IPS-NIHi7 (cell line): ENCODE measurements around the gene CASP9.

Experiments
- DNase-seq: peaks from one replicate; pipeline ENCODE4 v3.0.0; 2012; ENCODE audit warnings: mixed read lengths; ENCODE audit errors: extremely low spot score

Gene CASP9

DNA sequence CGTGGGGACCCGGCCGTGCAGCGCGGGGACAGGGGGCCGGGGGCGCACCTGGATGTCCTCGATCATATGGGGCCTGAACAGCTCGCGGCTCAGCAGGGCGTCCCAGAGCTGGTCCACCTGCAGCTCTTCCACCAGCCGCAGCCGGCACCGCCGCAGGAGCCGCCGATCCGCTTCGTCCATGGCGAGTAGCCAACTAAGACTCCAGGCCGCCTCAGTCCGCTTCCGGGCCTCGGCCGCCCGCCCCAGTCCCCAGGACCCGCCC, at the start of gene CASP9:
Gene CASP9, minus strand, starts transcription at position 195 of the 262 bp plus-strand sequence. Its CDS starts 15 bp downstream, at position 180.
- no peak for DNase-seq

GRCh38 chr1:15573477-15573876, 49.5 kb upstream of the CASP9 start:
- no peak for DNase-seq

DNA sequence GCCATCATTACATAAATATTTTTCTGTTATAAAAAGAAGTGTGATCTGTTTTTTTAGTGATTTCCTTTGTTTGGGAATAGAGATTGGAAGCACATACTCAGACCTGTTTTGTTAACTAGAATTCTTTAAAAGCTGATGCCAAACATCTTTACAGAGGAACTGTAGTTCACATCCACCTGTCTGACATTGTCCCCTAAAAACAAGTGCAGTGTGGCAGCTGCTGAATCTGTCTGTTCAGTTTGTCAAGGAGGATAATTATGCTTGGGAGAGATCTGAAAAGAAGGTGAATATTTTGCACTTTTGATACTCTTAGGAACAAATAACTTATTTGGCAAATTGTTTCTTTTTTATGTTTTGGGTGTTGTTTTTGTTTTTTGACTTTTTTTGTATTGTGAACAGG, 47.3 kb upstream of the CASP9 start:
- DNase-seq = no peak

- no peak for DNase-seq
Measured at GRCh38 chr1:15570861-15571260, 46.8 kb upstream of the CASP9 start.

GRCh38 chr1:15568387-15569073, 44.5 kb upstream of the CASP9 start:
- DNase-seq = no peak

GRCh38 chr1:15559189-15559810, 35.3 kb upstream of the CASP9 start:
- no peak for DNase-seq

DNA sequence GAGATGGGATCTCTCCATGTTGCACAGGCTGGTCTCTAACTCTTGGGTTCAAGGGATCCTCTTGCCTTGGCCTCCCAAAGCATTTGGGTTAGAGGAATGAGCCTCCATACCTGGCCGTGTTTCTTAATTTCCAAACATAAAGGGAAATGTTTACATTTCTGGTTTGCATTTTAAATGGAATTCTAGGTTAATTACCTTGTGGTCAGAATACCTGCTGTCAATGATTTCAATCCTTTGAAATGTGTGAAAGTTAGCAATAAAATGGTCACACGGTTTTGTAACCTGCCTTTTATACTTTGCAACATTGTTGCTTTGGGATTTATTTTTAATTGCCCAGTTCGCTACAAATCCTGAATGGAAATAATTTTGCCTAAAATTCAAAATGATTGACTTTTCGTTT, 34.5 kb upstream of the CASP9 start:
- no peak for DNase-seq

GRCh38 chr1:15557594-15557993, 33.6 kb upstream of the CASP9 start:
- no peak for DNase-seq

- no peak for DNase-seq
Measured at GRCh38 chr1:15557008-15557407, 33.0 kb upstream of the CASP9 start.

- DNase-seq = no peak
Measured at GRCh38 chr1:15550573-15550972, 26.6 kb upstream of the CASP9 start.

GRCh38 chr1:15546641-15547040, 22.6 kb upstream of the CASP9 start:
- no peak for DNase-seq

GRCh38 chr1:15543589-15544568, 19.9 kb upstream of the CASP9 start:
- DNase-seq = no peak

DNA sequence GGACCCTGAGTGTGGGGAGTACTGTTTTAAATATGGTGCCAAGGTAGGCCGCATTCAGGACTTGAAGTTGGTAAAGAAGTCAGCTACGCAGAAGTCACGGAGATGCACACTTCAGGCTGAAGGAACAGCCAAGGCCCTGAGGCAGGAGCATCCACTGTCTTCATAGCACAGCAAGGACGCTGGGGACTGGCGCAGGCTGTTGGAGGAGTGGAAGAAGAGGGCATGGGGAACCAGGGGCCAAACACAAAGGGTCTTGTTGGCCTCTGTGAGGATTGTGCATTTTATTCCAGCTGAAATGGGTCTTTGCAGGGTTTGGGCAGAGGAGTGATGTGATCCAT, 19.2 kb upstream of the CASP9 start:
- no peak for DNase-seq

DNA sequence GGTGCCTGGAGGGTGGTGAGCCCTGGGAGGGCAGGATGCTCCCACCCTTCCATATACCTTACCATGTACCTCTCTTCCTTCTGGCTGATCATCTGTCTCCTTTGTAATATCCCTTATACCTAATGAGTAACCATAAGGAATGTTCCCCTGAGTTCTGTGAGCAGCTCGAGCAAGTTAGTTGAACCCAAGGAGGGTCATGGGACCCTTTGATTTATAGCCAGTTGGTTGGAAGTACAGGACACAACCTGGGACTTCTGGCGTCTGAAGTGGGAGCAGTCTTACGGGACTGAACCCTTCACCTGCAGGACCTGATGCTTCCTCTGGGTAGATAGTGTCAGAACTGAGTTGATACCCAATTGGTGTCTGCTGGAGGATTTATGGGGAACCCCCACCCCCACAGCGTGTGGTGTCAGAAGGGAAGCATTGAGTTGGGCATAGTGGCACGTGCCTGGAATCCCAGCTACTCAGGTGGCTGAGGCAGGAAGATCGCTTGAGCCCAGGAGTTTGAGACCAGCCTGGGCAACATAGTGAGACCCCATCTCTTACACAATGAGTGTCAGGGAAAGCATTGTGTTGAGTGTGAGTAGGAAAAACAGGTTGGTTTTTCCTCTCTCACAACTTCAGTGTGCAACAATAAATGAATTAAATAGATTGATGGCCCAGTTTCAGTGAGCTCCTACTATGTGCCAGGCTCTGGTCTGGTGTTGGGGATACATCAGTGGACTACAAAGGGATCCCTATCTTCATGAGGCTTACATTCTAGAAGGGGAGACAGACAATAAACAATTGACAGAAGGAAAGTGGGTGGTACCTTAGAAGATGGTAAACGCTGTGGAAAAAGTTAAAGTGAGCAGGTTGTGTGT, 18.6 kb upstream of the CASP9 start:
- DNase-seq = no peak

DNA sequence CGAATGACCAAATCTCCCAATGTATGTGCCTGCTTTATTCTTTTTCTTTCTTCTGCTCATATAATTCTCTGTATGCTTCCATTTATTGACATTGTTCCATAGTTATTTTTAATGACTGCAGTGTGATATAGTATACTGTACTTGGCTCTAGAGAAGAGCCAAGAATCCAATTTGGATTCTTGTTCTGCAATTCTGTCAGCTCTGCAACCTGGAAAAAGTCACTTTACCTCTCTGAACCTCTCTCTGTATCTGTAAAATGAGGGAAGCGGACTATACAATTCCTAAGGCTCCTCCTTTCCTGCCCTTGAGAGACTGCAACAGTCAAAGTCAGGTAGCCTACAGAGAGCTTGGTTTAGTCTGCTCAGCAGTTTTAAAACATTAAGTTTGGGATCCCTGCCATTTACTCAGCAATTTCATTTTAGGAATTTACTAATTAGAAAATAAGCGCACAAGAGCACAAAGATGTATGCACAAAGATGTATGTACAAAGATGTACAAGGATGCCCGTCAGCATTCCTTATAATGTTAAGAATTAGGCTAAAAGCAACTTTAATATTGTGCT, 17.3 kb upstream of the CASP9 start:
- DNase-seq = no peak

DNA sequence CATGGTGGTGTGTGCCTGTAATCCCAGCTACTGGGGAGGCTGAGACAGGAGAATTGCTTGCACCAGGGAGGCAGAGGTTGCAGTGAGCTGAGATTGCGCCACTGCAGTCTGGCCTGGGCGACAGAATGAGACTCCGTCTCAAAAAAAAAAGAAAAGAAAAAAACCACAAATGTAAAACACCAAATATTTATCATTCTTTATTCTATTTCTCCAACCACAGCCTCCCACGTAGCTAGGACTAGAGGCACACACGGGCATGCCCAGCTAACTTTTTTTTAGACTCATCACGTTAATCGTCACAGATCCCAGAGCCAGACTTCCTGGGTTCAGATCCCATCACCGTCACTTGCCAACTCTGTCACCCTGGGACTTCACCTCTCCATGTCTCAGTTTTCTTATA, 16.2 kb upstream of the CASP9 start:
- DNase-seq = no peak

- DNase-seq = no peak
Measured at GRCh38 chr1:15538771-15539170, 14.8 kb upstream of the CASP9 start.

DNA sequence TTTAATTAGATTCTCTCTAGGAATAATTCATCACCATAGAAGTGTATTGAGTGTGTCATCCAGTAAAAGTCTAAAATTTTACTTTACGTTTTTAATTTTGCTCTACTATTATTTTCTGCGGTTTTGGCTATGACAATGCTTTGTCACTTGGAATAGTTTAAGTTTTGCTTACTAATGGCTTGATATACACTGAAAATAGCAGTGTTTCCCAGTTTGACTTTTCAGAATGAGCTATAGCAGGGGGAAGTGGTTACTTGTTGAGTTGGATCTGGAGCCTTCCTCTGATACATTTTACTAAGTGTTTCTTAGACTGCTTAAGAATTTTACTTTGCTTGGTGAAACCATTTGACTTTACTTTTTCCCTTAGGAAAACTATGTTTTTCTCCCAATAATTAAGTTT, 7.7 kb upstream of the CASP9 start:
- no peak for DNase-seq

GRCh38 chr1:15531003-15531402, 7.0 kb upstream of the CASP9 start:
- DNase-seq = no peak

- peak; percentile 92 for DNase-seq
Measured at GRCh38 chr1:15526490-15527339, 2.7 kb upstream of the CASP9 start, which contains the start of gene DNAJC16. TSS of gene DNAJC16 (plus strand) at chr1:15526848. CDS start at chr1:15529106, 2,258 bp downstream.
